ENCODE results near the gene CNTROB. TPM values are rescaled to one million over a fixed set of nuclear protein-coding genes. Genes with fewer than 3 reads are reported as not detected.
"Not testable (repeated sequence)": the region's sequence is repeated elsewhere in the genome, so short reads cannot be mapped to it uniquely, and the experiment has no call there.

The CNTROB gene
- polyA plus RNA-seq, 10 donors: 22.9 to 53.1 (median 31.4) TPM

DNA sequence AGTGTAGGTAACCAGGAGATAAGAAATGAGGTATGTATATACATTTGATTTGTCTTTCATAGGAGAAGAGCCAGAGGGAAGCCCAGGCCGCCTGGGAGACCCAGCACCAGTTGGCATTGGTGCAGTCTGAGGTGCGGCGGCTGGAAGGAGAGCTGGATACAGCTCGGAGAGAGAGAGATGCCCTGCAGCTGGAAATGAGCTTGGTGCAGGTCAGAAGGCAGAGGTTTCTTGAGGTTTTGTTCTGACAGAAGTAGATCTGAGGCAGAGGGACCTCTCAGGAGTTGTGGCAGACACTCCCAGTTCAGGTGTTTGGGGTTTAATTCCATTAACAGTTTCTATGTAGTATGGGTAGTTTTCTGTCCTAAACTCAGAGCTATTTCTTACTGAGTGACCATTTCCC is 8.0 kb downstream of the CNTROB start:
- no peak for DNase-seq

GRCh38 chr17:7940743-7941142 is 8.7 kb downstream of the CNTROB start:
- DNase-seq: no peak

DNA sequence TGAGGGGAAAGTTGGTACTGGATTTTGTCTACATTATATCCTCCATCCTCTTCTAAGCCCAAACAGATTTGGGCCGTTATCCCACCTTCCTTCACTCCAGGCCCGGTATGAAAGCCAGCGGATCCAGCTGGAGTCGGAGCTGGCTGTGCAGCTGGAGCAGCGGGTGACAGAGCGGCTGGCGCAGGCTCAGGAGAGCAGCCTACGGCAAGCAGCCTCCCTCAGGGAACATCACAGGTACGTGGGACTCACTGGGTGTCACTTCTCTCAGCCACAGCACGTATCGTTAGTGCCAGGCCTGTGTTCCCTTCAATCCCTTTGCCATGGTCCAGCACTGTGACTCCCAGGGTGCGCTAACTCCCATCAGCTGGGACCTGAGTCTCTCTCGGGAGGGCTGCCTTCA is 11.3 kb downstream of the CNTROB start:
- no peak for DNase-seq

DNA sequence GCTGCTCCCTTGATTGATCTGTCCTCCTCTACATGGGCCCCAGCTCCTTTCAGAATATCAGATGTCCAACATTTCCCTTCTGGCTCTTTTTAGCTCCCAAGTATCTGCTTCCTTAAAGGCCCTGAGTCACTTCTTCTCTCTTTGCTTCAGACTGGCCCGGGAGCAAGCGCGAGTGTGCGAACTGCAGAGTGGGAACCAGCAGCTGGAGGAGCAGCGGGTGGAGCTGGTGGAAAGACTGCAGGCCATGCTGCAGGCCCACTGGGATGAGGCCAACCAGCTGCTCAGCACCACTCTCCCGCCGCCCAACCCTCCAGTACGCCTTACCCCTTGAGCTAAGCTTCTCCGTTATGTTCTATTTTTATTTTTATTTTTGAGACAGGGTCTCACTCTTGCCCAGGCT is 12.3 kb downstream of the CNTROB start:
- no peak for DNase-seq

DNA sequence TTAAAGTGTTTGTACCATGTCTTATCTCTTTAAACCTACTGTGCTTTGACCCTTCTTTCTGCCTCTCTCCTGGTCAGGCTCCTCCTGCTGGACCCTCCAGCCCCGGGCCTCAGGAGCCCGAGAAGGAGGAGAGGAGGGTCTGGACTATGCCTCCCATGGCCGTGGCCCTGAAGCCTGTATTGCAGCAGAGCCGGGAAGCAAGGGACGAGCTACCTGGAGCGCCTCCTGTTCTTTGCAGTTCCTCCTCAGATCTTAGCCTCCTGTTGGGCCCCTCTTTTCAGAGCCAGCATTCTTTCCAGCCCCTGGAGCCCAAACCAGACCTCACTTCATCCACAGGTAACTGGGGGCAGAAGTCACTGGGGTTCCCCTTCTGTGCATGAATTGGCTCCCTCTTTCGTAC is 13.6 kb downstream of the CNTROB start:
- DNase-seq: no peak

- DNase-seq: no peak
Measured at GRCh38 chr17:7946441-7946840, 14.4 kb downstream of the CNTROB start.

DNA sequence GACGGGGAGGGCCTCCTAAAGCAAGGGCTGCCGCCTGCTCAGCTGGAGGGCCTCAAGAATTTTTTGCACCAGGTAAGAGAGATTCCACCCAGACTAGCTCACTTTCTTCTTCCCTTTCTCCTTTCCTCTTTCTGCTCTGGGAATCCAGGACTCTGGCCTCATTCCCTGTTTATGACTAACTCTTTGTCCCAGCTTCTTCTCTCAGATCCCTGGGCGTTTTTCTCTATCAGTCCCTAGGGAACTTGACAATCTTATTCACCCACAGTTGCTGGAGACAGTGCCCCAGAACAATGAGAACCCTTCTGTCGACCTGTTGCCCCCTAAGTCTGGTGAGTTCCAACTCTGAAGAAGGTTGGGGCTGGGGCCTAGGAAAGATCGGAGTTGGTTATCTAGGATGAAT is 15.6 kb downstream of the CNTROB start:
- DNase-seq: no peak

DNA sequence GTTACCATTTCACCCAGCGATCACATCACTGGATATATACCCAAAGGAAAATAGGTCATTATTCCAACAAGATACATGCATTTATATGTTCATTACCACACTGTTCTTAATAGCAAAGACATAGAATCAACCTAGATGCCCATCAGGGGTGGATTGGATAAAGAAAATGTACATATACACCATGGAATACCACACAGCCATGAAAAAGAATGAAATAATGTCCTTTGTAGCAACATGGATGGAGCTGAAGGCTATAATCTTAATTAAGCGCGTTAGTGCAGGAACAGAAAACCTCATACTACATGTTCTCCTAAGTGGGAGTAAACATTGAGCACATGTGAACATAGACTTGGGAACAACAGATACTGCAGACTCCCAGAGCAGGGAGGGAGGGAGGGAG is 18.6 kb downstream of the CNTROB start:
- no peak for DNase-seq

- DNase-seq: no peak
Measured at GRCh38 chr17:7951143-7951792, 19.3 kb downstream of the CNTROB start.

DNA sequence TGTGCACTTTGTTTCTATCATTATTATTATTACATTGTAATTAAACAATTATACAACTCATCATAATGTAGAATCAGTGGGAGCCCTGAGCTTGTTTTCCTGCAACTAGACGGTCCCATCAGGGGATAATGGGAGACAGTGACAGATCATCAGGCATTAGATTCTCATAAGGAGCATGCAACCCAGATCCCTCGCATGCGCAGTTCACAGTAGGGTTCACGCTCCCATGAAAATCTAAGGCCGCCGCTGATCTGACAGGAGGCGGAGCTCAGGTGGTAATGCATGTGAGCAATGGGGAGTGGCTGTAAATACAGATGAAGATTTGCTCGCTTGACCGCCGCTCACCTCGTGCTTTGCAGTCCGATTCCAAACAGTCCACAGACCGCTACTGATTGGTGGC is 21.3 kb downstream of the CNTROB start:
- DNase-seq: not testable (repeated sequence)

DNA sequence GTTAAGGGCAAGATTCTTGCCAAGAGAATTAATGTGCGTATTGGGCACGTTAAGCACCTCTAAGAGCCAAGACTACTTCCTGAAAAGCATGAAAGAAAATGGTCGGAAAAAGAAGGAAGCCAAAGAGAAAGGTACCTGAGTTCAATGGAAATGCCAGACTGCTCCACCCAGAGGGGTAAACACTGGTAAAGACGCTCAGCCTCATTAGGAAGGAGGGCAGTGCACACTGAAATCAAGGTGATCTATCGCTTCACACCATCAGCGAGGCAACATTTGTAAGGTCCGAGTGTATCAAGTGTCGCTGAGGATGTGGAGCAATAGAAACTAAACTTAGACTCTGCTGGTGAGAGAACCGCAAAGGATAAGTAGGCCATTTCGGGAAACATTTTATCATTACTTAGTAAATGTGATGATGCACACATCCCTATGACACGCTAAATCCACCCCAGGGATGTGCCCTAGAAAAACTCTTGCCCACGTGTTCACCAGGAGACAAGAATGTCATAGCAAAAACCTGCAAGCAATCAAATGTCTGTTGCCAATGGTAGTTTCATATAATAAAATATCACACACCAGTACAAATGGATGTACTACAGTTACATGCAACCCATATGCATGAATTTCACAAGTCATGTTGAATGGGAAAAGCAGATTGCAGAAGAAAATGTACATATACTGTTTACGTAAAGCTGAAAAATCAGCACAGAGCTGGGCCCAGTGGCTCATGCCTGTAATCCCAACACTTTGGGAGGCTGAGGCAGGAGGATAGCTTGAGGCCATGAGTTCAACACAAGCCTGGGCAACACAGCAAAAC is 23.6 kb downstream of the CNTROB start:
- DNase-seq: no peak

GRCh38 chr17:7956228-7956965 is 24.4 kb downstream of the CNTROB start:
- peak; percentile 18 to 55 (median 20) for DNase-seq

GRCh38 chr17:7959503-7960253 is 27.7 kb downstream of the CNTROB start:
- no peak for DNase-seq

DNA sequence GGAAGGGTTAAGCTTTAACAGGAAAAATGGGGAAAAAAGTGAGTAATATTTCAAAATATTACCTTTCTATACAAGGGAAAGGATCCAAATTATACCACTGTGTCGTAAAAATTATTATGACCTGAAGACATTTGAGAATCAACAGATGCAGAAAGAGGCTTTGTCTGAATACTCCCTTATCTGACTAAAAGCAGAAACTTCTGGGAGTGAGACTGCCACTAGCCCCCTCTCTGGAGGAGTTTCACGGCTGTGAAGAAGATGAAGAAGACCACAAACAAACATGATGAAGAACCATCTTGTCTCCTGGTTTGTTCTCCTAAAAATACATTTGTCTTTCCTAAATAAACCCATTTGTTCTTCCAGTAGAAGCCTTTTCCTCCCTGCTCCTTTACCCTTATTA is 29.4 kb downstream of the CNTROB start:
- no peak for DNase-seq

DNA sequence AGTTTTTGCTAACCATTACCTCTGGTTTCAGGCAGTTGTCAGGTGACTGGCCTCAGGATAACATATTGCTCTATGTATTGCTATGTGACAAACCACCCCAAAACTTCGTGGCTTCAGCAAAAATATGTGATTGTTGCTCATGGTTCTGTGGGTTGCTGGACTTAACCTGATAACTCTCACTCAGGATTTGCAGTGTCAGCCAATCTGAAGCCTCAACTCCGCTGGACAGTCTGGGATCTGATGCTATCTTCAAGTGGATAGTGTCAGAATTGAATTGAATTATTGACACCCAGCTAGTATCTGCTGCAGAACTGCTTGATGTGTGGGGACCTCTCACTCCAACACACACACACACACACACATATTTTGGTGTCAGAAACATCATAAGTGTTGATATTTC is 35.7 kb downstream of the CNTROB start:
- DNase-seq: no peak

DNA sequence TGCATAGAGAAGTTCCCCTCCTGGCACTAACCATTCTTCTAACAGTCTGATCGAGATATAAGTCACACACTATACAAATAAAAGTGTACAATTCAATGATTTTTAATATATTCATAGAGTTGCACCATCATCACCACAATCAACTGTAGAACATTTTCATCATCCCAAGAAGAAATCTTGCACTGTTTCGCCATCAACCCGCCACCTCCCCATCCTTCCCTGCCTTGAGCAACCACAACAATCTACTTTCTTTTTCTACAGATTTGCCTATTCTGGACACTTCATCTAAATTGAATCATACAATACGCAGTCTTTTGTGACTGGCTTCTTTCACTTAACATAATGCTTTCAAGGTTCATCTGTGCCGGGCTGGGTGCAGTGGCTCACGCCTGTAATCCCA is 37.4 kb downstream of the CNTROB start:
- no peak for DNase-seq

DNA sequence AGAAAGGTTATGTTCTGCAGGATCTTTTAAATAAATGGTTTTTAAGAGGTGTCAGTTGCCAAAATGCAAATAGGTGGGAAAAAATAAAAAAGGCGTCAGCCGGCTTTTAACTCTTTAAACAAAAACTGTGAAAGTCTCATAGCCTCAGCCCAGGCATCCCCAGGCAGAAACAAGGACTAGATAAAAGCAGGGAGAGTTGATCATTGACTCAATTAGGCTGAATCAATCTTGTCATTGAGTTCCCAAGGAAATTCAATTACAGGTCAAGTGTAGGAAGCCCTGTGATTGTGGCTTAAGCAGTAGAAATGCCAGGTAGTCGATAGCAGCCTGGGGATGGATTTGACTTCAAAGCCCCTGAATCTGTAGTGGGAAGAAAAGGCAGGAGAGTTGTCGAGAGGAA is 39.6 kb downstream of the CNTROB start:
- no peak for DNase-seq

DNA sequence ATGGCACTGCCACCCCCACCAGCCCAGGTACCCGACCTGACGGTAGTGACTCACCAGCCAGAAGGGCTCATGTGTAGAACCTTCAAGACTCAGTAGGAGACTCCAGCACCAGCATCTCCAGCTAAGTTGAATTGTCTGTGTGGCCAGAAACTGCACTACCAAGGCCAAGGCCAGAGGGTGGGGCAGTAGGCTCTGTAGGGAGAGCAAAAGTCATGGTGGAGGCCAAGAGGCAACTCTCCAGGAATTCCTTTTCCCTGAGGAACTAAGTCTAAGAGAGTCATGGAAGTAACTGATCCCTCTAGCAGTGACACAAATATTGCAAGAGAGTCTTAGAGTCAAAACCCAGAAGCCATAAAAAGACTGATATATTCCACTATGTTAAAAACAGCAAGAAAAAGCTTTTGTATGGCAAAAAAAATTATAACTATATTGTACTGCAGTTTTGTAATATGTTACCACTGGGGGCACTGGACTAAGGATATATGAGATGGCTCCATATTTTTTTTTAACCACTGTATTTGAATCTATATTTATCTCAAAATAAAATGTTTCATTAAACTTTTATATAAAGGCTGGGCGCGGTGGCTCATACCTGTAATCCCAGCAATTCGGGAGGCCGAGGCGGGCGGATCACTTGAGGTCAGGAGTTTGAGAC is 40.3 kb downstream of the CNTROB start:
- DNase-seq: no peak

GRCh38 chr17:7974638-7975131 is 42.7 kb downstream of the CNTROB start:
- DNase-seq: no peak

DNA sequence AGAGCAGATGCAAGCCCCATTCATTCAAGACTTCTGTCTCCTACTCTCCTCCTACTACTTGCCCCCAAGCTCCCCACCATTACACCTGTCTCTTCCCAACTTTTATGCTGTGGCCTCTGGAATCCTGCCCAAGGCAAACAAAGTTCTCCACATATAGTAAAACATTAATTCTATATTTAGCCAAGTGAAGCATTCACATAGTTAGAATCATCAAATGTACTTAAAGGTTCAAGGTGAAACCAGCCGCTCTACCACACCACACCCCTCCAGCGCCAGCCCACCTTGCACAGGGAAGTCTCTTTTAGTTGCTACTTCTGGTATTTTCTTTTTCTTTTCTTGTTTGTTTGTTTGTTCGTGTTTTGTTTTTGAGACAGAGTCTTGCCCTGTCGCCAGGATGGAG is 45.0 kb downstream of the CNTROB start:
- no peak for DNase-seq

GRCh38 chr17:7977805-7978204 is 45.8 kb downstream of the CNTROB start:
- DNase-seq: no peak
